Iris pigment epithelial cell (primary cell): ENCODE measurements around the gene HILPDA.

Source experiments
- DNase-seq: peaks from one replicate; pipeline ENCODE4 v3.0.0-alpha.2; 2011; ENCODE audit warnings: low read depth

HILPDA gene, protein sequence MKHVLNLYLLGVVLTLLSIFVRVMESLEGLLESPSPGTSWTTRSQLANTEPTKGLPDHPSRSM

DNA sequence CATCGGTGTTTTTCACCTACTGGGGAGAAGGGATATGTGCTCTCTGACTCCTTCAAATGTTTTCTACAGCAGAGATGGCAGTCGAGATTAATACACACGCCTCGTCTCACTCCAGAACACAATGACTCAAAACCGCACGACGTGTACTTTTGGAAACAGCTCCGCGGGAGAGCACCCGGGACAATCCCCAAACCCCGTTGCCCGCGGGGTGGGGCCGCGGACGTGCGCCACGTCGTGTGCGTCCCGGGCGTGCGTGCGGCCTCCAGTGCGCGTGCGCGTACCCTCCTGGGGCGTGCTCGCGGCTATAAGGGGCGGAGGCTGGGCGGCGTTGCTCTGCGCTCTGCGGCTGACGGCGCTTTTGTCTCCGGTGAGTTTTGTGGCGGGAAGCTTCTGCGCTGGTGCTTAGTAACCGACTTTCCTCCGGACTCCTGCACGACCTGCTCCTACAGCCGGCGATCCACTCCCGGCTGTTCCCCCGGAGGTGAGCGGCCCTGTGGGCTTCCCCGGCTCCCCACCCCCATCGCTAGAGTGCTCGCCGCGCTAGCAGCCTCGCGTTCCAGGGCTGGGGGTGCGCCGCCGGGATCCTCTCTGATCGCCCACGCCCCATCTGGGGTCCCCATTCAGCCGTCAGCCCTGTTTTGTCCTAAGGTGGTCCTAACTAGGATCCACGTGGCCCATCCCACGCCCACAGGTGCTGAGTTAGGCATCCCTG lies at the start of gene HILPDA:
Gene HILPDA, plus strand, starts transcription at position 336 of the 712 bp plus-strand sequence. CDS start 1,391 bp downstream, outside the sequence.
- peak; percentile 96 for DNase-seq

DNA sequence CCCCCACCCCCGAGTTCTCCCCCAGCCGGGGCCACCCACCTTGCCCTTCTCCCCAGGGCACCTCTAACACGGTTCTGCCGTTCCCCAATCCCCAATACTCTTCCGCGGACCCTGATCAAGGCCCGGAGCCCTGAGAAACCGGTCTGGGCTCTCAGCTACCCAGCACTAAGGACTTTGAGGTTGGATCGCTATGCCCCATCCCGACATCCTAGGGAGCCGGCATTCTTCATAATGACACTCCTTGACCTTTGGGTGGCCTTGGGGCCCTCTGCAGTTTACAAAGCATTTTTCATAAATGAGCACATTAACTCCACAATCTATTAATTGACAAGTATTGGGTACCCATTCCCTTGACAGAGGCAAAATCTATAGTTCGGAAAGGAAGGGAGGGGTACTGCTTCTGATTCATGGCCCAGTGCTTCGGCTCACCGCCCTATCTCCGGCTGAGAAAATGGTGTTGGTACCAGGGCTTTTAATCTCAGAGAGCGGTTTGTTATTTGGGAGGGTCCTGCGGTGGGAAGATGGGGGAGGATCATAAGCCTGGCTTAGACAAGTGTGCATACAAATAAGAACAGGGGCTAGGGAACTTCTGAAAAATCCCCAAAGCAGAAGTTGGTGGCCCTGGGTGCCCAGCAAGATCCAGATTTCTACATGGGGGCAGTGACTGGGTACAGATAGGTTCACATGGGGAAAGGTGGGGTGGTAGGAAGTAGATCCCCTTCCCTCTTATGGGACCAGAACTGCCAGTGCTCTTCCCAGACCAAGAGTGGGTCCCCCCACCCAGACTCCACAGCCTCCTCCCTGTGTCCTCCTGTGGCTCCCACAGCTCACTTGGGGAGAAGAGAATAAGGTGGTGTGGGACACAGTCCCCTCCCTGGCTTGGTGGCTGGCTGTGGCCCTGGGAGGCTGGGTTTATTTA lies 49.1 kb upstream of the HILPDA start:
- no peak for DNase-seq

DNA sequence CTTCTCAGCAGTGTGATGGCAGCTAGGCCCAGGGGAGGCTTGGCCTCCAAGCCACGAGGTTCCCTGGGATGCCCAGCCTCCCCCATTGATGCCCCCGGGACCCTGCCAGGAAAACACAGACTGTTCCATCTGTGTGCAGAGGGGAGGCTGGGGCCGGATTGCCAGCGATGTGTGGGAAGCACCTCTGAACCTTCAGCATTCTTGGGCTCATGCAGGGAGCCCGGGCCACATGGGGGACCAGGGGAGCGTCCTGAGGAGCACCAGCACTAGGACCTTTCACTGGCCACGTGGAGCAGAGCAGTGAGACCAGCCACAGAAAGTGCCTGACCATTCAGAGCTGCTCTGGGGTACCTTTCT lies 48.5 kb upstream of the HILPDA start:
- DNase-seq = no peak

DNA sequence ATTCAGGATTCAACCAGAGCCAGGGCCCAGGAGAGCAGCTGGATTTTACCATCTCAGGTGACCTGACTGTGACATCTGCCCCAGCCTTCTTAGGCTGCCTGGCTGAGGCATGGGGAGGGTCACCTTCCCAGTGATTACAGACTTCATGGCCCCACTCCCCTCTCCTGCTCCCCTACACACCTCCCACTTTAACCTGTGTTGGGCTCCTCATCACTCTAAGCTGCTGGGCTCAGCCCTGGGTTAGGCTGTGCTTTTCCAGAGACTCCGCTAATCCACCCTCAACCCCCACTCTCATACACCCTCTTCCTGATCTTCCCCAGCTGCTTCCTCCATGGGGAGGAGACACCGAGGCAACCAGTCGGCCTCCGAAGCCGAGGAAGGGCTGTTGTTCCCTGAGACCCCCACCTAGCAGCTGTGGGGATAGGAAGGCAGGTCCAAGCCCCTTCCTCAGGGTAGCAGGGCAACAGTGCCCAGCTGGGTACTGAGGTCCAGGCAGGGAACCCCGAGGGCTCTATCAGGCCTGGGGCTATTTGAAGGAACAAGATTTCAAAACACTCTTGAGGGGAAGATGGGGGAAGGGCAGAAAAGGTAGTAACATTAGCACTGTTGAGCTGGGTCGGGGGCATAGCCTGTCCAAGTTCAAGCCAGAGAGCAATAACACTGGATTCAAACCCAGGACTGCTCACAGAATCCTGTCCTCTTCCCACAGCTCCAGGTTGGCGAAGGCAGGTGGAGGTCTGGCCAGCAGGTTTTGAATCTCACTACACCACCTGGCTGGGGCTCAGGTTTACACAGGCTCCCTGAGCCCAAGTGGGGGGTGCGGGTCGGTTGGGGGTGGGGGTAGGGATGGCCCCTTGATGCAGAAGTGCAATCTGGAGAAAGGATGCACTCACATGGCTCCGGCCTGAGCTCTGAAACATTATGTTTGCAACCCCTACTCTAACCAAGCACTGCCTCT lies 47.6 kb upstream of the HILPDA start:
- no peak for DNase-seq

DNA sequence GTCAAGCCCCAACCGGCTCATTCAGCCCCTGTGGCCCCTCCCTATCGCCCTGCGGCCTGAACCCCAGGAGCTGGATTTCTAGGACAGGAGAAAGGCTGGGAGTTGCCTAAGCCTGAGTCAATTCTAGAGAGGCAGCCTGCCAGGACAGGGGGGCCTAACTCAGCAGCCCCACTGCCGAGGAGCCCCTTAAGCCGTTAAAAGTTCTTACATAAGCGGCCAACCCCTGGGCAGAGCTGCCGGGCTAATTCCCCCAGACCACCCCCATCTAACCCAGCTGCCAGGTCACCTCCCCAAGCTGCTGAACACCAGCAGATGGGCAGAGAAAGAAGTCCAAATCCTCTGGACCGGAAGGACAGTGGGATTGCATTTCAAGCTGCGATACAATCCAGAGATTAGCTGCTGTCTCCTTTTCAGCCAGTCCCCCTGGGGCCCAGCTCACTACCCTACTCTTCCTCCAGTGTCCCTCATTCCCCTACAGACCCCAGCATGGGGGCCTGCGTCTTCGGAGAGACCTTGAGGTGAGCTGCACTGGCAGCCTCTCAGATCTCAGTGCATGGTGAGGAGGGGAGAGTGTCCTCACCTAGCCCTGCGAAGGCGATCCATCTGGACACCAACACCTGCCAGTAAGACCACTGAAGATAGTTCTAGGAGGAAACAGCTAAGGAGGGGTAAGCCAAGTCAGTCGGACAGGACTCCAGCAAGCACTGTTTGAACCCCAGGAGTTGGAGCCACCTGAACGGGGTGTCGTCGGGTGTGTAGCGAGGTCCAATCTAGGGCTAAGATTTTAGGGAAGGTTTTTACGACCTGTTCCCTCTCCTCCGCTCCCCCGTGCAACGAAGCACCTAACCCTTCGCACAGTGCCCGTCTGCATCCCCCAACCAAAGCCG lies 46.7 kb upstream of the HILPDA start:
- DNase-seq = peak; percentile 58

DNA sequence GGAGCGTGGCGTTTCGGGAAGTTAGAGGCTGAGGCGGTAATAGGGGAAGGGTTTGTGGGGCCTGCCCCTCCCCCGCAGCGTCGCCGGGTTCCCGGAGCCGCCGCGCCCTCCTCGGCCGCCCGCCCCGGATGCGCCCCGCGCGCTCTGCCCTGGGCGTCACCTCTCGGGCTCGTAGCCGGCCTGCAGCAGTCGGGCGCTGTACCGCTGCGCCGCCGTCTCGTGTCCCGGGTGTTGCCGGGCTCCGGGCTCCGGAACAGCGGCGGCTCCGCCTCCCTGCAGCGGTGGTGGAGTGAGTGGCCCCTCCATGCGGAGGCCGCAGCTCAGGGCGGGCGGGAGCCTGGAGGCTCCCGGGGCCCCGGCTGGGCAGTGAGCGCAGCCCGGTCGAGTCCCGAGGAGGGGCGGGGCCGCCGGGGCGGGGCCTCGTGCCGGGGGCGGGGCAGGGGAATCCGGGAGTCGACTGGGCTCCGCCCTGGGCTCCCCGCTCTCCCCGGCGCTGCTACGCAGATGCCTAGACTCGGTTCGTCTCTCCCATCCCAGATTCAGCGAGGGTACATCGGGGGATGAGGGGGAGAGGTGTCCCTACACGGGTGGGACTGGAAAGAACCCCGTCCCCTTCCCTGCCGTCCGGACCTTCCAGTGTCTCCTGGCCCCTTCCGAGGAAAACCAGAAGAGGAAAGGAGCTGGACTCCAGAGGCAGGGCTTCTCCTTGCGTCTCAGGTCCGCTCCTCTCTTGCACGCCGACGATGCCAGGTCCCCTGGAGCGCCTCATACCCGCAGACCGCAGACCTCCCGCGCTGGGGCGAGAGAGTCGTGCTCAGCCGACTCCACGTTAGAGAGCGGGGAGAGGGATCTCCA lies 45.9 kb upstream of the HILPDA start, which contains the start of gene IMPDH1:
Gene IMPDH1, minus strand, starts transcription at position 387 of the 855 bp plus-strand sequence. Its CDS starts 81 bp downstream, at position 306.
- peak; percentile 94 for DNase-seq

DNA sequence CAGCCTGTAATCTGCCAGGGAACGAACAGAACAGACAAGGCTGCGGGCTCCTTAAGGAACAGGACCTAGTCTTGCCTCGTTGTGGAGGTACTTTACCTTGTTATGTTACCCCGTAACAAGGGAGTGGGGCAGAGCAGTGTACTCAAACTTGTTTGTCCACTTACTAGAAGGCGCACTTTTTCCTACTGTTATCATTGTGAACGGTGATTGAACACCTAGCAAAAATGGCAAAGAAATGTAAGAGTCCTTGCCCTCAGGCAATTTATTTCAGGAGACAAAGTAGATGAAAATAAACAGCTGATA lies 45.3 kb upstream of the HILPDA start:
- no peak for DNase-seq

DNA sequence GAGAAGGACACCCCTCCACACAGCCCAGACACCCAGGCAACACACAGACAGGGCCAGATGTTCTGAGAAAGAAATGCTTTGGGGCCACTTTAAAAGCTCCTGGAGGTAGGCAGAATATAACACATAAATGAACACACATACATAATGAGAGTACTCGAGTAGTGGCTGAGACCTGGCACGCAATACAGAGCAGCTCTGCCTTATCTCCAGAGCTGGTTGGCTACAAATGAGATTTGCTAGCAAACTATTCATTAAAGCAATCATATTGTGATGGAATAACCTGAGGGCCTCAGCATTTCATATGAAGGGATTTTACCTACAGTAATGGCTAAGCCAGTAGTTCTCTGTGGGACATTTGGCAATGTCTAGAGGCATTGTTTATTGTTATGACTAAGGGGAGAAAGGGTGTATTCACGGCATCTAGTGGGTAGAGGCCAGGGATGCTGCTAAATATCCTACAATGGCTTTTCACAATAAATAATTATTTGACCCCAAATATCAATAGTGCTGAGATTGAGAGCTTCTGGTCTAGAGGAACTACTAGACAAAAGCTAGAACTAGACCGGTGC lies 40.4 kb upstream of the HILPDA start:
- no peak for DNase-seq

DNA sequence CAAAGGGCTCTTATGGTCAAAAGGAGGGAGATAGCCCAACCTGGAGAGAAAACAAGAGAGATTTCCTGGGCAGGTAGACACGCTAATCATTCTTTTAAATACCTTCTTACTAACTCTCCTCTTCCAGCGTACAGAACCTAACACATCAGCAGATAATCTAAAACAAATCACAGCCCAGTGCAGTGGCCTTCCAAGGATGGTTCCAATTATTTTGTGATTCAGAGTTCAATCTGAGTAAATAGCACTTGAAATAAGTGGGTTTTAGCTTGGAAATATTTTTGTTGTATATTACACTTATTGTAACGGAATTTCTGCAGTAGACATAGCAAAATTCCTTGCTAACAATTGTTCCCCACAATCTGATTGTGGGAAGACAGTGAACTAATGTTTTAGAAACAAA lies 38.6 kb upstream of the HILPDA start:
- no peak for DNase-seq

DNA sequence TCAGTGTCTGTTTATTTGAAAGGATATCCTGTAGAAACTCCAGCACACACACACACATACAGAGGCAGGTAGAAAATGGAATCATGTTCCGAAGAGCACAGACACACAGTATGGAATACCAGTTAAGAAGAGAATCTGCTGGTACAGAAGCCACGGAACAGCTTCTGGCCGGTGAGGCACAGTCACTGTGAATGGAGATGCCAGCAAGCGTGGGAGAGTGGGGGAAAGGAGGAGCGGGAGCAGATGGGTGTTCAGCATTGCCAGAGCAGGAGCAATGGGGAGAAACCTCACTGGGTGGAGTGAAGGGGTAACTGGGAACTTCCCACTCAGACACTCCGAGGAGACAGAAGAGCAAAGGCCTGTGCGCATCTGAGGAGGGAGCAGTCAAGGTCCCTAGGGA lies 36.4 kb upstream of the HILPDA start:
- DNase-seq = no peak

DNA sequence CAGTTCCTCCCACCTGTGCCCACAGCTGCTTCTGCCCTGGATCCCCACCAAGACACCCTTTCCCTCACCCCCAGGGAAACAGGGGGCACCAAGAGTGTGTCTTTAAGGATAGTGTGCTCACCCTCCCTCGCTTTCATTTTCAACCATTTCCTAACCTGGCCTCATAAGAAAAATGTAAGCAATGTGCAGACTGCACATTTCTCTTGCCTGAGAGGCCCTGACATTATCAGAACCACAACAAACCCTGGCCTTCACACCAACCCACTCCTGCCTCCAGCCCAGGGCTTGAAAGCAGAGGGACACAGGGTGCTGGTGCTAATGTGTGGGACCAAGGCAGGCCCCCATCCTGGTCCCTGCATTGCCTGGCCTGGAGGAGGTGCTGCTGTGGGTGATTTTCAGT lies 34.9 kb upstream of the HILPDA start:
- peak; percentile 43 for DNase-seq

DNA sequence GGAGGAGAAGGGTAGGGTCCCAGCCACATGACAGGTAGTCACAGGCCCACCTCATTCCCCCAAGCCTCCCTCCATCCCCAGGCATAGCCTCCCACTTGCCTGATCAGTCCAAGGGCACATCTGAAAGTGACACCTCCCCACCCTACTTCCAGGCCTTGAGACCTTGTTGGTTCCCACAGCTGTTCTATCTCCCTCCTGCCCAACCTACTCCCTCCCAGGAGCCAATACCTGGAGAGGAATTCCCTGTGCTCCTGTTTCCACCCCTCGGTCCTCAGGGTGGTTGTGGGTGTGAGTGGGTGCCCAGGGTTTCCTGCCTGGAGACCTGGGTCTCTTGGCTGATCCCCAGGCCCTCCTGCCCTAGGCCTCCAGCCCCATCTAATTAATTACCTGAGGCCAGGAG lies 34.3 kb upstream of the HILPDA start:
- DNase-seq = no peak

DNA sequence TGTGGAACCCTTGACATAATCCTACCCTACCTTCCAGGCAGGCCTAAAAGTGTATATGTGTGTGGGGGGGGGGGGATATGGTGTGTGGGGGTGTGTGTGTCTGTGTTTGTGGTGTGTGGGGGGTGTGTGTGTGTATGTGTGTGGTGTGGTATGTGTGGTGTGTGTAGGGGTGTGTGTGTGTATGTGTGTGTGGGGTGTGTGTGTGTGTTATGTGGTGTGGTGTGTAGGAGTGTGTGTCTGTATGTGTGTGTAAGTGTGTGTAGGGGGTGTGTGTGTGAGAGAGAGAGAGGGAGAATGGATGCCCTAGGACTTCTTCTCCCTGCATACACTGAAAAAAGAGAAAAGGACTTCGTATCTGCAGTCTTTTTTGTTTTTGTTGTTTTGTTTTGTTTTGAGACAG lies 33.6 kb upstream of the HILPDA start:
- no peak for DNase-seq

DNA sequence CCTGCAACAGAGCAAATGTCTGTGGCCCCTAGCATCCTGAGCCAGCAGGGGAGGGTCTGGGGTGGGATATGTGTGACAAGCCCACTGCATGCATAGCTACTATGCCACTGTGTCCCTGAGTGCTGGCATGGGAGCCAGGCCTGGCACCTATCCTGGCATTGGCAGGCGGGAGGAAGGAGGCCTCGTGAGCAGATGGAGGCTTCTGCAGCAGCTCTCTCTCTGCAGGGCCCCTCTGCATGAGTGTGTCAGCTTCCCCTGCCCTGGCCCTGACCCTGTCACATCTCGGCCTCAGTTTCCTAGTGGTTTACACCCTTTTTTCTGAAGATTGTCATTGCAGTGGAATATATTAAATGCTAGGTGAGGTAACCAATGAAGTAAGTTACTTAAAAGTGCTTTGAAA lies 32.8 kb upstream of the HILPDA start:
- DNase-seq = no peak

DNA sequence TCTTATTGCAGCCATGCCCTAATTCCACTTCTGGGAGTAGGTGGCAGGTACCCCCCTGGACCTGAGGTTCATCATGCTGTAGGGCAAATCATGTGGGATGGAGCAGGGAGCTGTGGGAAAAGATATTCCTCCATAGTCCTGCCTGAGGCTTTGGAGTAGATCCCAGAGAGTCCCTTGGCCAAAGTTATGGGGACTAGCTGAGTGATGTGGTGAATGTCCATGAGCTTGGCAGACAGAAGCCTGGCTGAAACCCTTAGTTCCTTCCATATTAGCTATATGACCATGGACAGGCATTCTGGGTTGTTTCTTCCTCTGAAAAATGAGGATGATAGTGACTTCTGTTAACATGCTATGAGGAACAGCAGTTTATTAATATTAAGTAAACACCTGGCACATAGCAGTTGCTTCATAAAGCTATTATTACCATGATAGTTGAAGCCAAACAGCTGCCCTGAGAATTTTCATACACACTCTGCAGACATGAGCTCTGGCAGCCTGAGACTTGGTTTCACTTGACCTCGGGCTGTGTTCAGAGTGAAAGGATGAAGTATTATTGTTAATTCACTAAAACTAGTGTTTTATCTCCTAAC lies 30.9 kb upstream of the HILPDA start:
- no peak for DNase-seq

DNA sequence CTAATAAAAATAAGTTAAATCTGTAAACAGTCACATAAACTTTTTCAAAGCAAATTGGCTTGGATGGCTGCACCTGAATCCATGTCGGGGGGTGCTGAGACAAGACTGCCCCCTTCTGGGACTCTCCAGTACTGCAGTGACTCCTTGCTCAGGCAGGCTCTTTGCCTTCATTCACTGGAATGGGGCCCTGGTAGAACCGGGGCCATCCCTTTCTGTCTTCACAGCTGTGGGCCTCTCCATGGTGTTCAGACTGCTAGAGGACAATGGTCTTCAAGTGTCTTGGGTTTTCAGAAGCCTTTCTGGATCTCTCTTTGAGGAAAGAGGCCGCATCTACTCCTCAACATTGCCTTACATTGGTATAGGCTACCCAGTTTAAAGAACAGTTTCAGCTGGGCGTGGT lies 29.8 kb upstream of the HILPDA start:
- DNase-seq = peak; percentile 52

DNA sequence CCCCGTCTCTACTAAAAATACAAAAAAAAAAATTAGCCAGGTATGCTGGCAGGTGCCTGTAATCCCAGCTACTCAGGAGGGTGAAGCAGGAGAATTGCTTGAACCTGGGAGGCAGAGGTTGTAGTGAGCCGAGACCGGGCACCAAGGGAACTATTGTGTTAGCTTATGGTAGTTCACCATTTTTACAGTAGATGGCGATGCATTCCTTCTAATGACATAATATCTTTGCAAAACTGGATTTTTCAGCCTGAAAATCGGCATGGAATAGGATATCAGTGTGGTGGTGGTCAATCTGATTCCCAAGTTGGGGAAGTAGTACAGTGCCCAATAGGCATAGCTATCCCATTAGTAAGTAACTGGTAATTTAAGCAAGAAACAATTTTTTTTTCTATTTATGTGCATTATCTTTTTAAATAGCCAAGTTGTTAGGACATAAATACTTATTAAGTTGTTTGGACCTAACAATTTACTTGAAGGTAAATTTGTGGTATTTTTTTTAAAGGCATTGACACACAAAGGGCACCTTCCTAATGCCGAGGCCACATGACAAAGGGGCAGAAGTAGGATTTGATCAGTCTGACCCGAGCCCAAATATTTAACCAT lies 28.3 kb upstream of the HILPDA start:
- peak; percentile 52 for DNase-seq

DNA sequence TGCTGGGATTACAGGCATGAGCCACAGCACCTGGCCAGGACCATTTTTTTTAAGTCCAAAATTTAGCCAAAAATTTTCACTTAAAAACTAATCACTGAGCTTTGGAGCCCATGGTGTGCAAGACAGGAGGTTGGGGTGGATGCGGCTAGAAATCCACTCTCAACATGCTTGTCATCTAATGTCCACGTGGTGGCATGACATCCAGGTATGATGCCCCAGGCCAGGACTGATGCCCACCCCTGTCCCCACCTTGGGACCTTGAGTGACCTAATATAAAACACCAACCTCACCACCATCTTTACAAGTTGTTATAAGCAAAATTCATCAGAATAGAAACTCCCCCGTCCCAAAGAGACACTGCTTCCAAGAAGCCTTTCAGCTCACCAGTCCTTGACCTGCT lies 25.5 kb upstream of the HILPDA start:
- no peak for DNase-seq

DNA sequence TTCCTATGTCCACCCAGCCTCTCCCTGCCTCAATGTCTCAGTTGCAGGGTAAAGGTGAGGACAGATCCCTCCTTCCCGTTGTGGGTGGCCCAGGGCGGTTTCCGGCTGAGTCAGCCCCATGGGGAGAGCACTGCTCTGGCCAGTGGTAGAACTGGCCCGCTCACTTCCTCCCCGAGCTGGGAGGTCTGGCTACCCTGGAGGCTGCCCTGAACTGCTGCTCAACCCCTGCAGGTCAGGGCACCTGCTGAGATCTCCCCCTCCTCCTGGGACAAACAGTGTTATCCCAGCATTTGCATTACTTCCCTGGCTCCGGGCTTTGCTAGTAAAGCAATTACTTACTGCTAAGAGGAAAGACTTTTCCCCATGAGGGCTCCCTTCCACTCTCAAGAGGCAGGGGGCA lies 24.5 kb upstream of the HILPDA start:
- peak; percentile 36 for DNase-seq
